ENCODE measurements around the gene RMC1.

The RMC1 gene

DNA sequence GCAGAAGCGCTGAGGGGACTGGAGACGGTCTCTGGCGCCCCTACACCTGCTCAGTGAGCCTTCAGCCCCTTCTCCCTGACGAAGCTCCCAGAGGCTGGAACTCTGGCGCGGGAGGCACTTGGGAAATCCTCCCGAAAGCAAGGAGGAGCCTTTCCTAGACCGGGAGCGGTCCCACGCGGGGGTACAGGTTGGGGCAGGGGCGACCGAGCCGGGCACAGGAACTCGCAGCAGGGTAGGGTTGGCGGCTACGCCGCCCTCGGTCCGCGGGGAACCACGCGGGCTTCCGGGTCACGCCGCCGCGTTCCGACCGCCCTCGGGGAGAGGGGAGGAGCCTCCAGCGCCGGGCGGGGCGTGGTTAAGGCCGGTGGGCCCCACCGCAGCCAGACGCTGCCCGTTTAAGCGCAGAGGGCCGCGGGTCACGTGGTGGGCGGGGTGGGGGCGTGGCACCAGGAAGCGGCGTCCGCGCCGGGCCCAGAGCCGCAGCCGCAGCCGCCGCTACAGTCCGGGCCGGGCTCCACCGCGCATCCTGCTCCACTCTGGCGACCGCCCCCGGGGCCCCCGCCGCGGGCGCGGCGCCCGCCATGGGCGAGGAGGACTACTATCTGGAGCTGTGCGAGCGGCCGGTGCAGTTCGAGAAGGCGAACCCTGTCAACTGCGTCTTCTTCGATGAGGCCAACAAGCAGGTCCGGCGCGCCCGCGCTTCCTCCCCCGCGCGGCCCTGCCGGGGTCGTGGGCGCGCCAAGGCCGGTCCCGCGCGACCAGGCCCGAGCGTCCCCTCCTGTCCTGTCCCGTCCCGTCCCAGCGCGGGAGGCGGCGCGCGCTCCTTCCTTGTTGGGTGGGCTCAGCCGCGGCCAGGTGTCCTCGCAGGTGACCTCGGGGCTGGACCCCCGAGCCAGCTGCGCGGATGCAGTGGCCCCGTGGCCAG is at the start of gene RMC1:
Gene RMC1 (plus strand): TSS at position 474 of the 925 bp plus-strand sequence. CDS start 108 bp downstream, at position 582.
- DNase-seq (ENCODE audit: low read depth), result peak; percentile 91
- H3K4me3 ChIP-seq (ENCODE audit: low read length), result peak within 1 kb of the TSS; percentile 86
- TF ChIP-seq, protein P1, sequence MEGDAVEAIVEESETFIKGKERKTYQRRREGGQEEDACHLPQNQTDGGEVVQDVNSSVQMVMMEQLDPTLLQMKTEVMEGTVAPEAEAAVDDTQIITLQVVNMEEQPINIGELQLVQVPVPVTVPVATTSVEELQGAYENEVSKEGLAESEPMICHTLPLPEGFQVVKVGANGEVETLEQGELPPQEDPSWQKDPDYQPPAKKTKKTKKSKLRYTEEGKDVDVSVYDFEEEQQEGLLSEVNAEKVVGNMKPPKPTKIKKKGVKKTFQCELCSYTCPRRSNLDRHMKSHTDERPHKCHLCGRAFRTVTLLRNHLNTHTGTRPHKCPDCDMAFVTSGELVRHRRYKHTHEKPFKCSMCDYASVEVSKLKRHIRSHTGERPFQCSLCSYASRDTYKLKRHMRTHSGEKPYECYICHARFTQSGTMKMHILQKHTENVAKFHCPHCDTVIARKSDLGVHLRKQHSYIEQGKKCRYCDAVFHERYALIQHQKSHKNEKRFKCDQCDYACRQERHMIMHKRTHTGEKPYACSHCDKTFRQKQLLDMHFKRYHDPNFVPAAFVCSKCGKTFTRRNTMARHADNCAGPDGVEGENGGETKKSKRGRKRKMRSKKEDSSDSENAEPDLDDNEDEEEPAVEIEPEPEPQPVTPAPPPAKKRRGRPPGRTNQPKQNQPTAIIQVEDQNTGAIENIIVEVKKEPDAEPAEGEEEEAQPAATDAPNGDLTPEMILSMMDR (conservative IDR thresholded peaks at IDR 0.05; ENCODE audit: low read length), result peak; percentile 8; the same call in 1 of the 2 replicates

DNA sequence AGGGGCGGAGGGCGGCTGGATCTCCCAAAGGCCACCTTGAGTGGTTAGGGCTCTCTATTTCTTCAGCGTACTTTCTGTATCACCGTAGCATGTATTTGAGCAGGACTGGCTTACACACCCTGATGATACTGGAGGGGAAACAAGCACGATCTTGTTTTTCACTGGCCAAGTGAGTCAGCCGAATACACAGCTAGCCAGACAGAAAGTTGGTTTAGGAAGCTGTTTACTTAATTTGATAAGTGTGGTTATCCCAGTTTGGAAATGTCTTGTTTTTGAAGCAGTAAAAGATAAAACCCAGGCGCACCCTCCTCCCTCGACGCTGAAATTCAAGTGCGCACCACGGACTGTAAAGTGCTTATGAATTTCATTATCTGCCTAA is 49.6 kb upstream of the RMC1 start:
- TF ChIP-seq, protein P1 (conservative IDR thresholded peaks at IDR 0.05; ENCODE audit: low read length), result no peak
- peak overlapping the region; percentile 100 for H3K4me3 ChIP-seq (ENCODE audit: low read length)
- peak; percentile 56 for DNase-seq (ENCODE audit: low read depth)

DNA sequence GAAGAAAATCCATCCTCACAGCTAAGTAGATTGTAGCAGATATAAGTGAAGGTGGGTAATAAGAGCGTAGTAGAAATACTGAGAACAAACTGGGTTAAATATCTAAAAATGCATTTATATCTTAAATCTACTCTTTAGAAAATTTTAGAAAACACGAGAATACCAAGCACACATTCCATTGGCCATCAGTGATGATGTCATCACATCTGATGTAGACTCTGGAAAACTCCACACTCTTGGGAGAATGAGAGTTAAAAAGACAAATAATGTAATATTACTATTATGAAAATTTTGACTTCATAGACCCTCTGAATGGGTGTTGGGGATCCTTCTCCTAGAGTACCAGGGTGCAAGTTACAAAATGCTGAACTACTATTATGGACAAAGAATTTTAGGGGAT is 46.5 kb upstream of the RMC1 start:
- H3K4me3 ChIP-seq (ENCODE audit: low read length), result no peak overlapping the region
- no peak for DNase-seq (ENCODE audit: low read depth)
- TF ChIP-seq, protein P1 (conservative IDR thresholded peaks at IDR 0.05; ENCODE audit: low read length), result no peak

DNA sequence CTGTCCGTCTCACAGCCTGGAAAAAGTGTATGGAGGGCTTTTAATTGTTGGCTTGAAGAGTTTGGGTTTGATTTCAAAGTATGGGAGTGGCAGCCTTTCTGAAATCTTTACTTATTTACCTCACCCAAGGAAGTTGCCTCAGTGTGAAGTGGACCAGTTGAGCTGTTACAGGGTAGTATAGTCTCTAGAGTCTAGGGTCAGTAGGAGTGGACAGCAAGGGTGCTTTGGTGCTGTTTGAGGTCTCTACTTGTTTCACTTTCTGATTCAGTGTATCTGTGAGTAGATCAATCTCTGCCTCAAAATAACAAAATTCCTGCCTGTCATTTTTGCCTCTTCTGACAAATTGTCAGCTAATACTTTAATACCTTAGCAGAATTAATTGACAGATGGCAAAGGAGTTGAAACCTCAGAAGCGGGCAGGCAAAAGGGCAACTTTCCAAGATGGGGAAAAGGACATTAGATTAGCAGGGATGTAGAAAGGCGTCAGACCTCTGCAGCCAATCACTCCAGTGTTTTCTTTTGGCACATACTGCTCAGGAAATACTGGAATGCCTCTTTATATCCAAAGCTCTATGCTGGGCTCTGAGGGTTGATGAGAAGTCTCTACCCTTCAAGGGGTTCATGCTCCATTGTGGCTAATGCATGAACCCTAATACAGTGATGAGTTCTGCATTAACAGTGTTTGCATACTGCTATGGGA is 44.3 kb upstream of the RMC1 start:
- no peak for DNase-seq (ENCODE audit: low read depth)
- TF ChIP-seq, protein P1 (conservative IDR thresholded peaks at IDR 0.05; ENCODE audit: low read length), result no peak
- H3K4me3 ChIP-seq (ENCODE audit: low read length), result no peak overlapping the region

DNA sequence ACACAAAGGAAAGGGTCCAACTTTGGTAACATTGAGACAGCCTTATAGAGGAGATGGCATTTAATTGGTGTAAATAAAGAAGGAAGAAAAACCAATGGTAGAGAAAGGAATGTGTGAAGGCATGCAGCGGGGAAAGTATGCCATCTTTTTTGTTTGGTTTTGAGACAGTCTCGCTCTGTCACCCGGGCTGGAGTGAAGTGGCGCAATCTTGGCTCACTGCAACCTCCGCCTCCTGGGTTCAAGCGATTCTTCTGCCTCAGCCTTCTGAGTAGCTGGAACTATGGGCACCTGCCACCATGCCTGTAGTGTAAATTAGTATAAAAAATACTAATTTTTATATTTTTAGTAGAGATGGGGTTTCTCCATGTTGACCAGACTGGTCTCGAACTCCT is 43.8 kb upstream of the RMC1 start:
- DNase-seq (ENCODE audit: low read depth), result no peak
- TF ChIP-seq, protein P1 (conservative IDR thresholded peaks at IDR 0.05; ENCODE audit: low read length), result no peak
- H3K4me3 ChIP-seq (ENCODE audit: low read length), result no peak overlapping the region

DNA sequence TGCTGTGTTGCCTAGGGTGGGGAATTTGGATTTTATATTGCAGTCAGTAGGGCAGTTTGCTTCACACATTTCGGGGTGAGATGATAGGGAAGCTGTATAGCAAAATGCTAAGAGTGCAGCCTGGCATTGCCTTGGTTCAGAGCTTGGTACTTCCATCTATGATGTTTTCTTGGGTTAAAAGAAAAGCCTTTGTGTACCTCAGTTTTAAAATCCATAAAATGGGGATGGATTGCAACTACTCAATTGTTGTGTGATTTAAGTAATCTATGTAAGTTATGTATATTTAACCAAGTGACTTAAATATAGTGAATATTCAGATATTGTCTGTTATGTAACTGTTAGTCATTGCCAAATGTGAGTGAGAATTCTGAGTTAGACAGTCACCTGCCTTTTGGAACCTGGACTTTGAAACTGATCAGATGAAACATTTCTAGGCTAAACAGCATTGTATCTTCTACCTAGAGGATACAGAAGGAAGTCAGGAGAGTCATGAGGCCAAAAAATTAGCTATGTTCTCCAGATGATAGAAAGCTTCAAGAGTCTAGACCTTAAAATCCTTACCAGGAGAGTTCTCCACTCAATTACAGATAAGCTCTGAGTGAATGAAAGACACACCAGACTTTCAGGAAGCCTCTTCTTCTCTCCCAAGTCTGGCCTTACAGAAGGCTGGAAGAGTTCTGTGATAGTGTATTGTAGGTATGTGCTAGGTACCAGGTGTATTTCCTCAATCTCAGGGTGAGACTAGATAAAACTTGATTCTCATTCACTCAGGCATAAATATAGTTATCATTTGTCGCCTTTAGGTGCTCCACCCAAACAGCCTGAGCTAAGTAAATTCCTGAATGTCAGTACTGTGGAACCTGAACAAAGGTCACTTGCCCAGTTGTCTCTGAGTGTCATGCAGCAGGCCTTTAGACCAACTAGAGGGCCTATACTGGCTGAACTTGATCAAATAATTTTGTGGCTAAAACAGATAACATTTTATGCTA is 42.7 kb upstream of the RMC1 start:
- H3K4me3 ChIP-seq (ENCODE audit: low read length), result no peak overlapping the region
- TF ChIP-seq, protein P1 (conservative IDR thresholded peaks at IDR 0.05; ENCODE audit: low read length), result no peak
- no peak for DNase-seq (ENCODE audit: low read depth)
